GM19035 (cell line): ENCODE measurements around the gene GPX7.

Source experiments
- ATAC-seq: cut with Tn5 transposase; IDR thresholded peaks from one replicate; pipeline ENCODE4 v1.9.1; 2021; ENCODE audit not compliant: unreplicated experiment

The GPX7 gene

DNA sequence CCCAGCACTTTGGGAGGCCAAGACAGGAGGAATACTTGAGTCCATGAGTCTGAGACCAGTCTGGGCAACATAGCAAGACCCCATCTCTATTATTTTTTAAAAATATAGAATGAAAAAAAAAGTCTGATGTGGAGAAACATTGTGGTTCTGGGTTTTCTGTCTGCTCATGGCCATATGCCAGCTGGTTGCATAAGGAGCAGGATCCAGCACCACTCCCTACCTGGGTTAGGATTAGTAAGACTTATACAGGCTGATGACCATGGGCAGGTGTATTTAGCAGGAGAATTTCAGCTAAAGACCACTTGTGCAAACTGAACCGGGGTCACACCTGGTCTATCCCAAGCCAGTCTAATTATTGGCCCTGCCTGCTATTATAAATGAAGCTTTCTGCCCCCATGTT lies 16.7 kb upstream of the GPX7 start:
- no peak for ATAC-seq

DNA sequence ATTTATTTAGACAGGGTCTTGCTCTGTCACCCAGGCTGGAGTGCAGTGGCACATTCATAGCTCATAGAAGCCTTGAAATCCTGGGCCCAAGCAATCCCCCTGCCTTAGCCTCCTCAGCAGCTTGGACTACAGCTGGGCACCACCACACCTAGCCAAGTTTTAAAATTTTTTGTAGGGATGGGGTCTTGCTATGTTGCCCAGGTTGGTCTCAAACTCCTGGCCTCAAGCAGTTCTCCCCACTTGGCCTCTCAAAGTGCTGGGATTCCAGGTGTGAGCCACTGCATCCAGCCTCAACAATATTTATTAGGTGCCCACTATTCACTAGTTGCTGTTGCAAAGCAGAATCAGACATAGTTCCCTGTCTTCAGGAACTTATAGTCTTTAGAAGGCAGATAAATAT lies 14.1 kb upstream of the GPX7 start:
- ATAC-seq = no peak

DNA sequence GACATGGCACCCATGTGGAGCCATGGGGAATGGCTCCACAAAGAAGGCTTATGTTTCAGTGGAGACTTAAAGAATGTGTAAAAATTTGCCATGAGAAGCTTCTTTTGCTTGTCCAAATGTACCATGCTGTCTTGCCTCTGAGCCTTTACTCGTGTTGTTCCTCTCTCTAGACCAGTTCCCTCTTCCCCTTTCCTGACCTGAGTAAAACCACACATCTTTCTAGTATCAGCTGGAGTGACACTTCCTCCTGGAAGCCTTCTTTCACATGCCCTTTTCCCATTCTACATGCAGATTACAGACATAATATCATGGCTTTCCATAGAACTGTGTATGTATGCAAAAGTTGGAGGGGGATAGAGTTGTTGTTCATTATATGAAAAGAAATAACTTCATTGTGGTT lies 13.6 kb upstream of the GPX7 start:
- no peak for ATAC-seq

DNA sequence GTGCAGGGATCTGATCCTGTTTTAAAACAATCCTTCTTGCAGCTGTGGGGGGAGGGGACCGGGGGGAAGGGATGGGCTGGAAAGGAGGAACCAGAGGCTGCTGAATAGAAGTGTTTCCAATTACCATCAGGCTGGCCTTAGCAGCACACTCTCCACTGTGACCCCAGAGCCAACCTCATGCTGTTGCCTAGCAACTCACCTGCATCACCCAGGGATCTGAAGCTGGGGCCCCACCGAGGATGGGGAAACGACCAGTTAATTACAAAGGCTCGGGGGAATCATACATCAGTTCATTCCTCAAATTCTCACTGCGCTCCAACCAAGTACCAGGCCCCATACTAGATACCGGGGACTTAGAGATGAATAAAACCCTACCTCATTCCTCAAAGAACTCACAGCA lies 11.9 kb upstream of the GPX7 start:
- no peak for ATAC-seq

DNA sequence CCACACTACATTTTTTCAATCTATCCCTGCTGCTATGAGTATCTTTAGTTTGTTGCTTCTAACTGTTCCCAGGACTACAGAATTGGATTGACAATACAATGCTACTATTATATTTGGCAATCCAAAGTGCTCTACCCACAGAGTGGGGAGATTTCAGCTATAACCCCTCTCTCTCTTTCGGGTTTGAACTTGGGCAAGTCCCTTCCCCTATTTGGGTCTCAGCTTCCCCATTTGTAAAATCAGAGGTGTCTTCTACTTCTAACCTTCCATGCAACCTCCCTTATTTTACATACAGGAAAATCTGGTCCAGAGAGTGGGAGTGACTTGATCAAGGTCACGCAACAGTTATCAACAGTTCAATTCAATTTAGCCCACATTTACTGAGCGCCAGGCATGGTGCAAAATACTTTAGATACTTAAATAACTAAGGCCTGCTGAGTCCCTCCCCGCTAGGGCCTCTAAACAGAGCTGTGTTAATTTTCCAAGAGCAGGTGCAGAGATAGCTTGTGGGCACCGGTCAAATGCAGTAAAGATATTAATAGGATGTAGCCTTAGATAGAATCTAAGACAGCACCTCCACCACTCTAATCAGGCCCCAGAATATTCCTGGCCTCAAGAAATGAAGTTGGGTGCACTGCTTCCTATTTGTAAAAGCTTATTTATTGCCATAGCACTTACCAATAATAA lies 9.4 kb upstream of the GPX7 start:
- ATAC-seq = no peak

DNA sequence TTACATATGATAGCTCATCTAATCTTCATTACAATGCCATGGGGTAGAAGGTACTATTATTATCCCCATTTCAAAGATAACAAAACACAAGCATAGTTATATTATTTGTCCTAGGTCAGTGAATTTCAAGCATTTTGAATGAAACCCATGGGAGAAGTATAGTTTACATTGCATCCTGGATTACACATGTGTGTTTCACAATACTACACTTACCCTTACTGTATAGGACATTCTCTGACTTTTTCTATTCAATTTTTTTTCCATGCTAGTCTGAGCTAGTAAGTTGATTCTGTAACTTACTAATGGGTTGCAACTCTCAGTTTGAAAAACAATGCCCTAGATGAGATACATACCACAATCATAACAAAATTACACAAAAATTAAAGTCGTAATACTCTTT lies 8.7 kb upstream of the GPX7 start:
- no peak for ATAC-seq

DNA sequence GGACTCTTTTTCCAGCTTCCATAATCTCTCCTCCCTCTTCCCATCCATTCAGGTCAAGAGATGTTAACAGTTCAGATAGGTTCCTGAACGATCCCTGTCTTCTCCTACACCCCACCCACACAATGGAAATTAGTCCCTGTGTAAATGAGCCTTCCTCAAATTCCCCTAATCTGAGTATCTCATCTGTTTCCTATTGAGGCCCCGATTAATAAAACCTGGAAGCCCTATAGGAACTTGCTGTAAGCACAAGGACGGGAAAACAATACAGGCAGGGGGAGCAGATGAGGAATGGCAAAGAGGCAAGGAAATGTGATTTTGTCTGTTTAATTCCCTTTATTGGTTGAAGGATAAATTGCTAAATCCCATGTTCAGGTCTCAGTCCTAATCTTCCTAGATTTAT lies 7.1 kb upstream of the GPX7 start:
- ATAC-seq = no peak

DNA sequence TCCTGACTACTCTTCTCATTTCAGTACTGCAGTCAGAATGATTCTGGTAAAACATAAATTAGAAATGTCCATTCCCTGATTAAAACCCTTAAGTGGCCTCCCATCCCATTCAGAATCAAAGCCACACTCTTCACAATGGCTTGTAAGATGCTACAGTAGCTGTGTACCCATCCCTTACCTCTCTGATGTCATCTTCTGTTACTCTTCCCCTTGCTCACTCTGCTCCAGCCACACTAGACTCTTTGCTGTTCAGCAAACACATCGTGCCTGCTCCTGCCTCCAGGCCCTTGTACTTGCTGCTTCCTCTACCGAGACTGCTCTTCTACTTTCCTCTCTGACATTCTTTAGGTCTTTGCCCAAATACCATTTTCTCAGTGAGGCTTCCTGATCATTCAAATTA lies 4.3 kb upstream of the GPX7 start:
- ATAC-seq = no peak

DNA sequence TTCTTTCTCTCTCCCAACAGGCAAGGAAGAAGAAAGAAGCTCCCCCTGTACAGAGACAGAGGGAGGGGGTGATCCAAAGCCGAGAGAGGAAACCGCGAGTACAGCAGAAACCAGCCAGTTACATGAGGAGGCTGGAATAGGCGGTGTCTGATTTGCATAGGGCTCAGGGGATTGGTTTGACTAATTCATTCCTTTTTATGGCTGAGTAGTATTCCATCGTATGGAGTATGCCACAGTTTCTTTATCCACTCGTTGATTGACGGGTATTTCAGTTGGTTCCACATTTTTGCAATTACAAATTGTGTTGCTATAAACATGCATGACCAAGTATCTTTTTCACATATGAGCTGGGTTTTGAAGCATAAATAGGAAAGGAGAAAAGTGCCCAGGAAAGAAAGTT lies 3.4 kb upstream of the GPX7 start:
- no peak for ATAC-seq

DNA sequence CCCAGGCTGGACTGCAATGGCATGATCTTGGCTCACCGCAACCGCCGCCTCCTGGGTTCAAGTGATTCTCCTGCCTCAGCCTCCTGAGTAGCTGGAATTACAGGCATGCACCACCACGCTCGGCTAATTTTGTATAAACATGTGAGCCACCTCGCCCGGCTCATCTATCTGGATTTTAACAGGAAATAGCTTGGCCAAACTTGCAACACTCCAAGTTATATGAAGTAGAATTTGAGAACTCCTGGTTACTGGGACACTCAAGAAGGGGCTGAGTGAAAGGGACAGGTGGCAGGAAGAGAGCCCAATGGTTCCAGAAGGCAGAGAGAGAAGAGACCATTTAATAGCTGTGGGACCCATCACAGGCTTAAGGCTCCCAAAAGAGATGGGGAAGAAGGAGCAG lies 2.9 kb upstream of the GPX7 start:
- ATAC-seq = no peak

DNA sequence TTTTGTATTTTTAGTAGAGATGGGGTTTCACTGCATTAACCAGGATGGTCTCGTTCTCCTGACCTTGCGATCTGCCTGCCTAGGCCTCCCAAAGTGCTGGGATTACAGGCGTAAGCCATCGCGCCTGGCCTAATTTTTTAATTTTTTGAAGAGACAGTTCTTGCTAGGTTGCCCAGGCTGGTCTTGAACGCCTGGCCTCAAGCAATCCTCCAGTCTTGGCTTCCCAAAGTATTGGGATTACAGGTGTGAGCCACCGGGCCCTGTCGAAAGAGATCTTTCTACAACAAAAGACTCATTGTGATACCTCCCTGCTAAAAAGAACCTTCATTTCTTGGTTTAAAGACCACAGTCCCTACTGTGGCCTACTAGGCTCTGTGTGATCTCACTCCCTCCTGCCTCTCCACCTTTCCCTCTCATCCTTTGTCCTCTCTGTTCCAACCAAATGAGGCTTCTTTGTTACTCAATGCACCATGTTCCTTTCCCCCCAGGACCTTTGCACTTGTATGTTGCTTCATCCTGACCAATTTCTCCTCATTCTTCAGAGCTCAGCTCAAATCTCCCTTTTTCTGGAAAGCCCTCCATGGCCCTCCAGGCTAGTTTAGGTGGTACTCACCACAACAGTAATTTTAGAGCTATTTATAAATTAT lies 1.5 kb upstream of the GPX7 start:
- ATAC-seq = no peak

DNA sequence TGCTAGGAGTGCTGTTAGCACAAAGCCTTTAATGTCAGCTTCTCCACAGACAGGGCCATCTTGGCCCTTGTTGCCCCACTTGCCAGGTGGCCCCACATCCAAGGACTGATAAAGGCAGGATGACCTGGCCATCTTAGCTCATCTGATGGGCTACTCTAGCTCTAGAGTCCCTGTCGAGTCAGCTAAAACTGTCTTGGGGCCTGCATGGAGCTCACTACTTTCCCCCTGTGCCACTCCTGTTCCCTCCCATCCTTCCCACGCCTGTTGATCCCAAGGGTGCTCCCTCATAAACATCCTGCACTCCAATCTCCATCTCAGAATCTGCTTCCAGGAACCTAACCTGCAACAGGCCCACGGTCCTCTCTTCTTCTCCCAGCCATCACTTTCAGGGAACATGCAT lies 652 bp upstream of the GPX7 start:
- ATAC-seq = no peak

DNA sequence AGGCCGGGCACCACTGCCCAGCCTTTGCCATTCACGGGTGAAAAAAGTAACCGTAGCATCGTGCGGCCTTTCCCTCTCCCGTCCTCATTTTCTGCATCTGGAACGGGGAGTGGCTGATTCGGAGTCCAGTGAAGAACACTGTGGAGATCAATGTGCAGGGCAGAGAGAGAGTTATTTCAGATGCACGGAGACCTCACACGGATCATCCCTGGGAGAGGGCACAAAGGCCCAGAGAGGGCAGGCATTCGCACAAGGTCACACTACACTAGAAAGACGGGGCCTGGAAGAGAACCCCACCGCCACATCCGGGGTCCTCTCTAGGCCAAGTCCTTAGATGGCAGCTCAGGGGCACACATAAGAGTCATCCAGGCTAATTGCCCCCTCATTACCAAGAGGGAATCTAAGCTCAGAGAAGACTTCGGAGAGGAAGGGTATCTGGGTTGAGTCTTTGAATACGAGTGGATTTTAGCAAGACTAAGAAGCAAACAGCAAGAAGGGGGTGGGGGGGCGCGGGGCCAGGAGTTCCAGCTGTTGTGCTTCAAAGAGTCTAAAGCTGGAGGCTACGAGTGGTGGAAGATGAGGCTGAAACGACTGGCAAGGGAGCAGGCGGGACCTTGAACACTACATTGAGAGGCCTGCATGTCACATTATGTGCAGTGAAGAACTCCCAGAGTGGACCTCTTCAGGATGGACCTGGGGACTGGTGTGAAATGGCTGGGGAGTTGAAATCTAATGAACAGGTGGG lies 857 bp downstream of the GPX7 start:
- no peak for ATAC-seq

DNA sequence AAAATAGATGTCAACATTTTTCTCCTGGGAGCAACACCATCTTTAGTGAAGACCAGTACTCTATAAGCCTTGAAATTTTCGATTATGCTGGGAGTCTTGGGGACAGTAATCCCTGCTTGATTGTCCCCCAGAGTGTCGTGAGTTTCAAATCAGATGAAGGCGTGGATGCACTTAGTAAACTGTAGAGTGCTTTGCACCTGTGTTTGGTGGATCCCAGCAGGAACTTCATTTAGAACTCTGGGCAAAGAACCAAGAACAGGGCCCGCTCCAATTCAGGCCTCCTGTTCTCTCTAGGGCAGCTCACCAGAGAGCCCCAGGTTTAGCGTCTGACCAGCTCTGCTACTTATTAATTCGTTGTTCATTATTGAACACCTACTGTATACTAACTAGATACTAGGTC lies 1.5 kb downstream of the GPX7 start:
- no peak for ATAC-seq

DNA sequence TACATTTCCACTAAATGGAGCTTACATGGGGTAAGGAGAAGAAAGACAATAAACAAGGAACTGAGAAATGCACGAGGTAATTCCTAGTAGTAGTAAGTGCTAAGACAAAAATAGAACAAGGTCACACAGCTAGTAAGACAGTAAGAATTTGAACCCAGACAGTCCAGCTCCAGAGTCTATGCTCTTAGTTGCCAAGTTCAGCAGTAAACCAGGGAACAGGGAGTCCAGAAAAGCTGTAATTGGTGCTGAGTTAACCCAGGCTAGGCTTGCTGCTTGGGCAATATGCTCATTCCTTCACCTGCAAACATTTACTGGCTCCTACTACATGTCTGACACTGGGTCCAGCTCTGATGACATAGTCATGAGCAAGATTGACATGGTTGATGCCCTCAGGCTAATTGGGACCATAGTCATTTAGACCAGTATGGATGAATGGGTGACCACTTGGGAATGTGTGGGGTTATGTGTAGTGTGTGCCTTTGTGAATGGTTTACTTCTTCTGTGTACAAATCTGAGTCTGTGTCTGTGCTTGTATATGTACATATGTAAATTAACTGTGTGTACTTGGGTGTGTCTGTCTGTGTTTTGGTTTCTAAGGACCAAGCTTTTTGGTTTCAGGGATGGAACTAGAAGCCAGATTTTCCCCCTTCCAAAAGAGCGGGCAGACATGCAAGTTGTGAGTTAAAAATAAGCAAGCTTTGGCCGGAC lies 2.0 kb downstream of the GPX7 start:
- ATAC-seq = no peak

DNA sequence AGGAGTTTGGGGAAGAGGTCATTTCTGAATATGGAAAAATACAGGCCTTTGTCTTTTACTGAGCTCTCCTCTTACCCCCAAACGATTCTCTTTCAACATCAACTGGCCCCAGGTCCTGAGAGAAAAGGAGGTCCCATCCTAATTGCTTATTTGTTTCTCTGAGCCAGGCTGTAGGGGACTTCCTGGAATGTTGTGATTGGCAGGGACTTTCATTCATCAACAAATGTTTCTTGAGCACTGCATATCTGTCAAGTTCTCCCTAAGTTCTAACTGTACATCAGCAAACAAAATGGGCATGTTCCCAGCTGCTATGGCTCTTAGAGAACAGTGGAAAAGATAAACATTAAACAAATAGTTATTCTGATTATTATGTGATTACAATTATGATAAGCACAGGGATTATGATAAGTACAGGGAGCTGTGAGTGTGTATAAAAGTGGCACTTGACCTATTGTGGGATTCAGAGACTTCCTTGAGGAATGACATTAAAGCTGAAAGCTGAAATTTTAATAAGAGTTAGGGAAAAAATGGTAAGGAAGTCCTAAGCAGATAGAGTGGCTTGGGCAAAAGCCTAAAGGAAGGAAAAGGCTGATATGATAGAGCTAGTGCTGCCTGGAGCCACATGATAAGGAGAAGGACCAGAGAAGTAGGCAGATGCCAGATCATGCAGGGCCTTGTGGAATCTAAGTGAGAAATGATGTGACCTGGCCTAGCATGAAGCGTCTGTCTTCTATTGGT lies 11.6 kb downstream of the GPX7 start:
- no peak for ATAC-seq

DNA sequence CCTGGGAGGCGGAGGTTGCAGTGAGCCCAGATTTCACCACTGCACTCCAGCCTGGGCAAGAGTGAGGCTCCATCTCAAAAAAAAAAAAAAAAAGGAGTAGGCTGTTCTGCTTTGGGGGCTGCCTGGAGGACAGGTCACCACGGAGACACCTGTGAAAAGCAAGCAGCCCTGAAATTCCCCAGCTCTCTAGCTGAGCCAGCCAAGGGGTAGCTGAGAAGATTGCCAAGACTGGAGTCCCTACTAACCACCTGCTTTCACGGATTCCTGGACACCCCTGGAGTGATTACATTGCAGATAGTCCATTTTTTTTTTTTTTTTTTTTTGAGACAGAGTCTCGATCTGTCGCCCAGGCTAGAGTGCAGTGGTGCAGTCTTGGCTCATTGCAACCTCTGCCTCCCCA lies 12.5 kb downstream of the GPX7 start:
- no peak for ATAC-seq

DNA sequence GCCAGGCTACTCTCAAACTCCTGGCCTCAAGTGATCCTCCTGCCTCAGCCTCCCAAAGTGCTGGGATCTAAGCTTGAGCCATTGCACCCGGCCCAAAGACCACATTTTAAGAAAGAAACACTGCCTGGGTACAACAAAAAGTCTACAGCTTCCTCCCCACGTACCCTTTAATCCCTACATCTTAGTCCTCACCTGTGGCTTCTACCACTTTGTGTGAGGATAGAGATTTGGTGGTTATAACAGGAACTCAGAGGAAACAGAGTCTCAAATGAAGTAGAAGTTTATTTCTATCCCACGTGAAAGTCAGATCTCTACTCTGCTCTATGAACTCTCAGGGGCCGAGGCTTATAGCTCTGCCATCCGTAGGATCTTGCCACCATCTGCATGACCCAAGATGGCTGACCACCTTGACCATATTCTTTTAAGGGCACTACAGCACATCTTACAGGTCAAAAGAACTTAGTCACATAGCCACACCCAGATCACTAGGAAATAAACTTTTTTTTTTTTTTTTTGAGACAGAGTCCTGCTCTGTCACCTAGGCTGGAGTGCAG lies 13.4 kb downstream of the GPX7 start:
- no peak for ATAC-seq

DNA sequence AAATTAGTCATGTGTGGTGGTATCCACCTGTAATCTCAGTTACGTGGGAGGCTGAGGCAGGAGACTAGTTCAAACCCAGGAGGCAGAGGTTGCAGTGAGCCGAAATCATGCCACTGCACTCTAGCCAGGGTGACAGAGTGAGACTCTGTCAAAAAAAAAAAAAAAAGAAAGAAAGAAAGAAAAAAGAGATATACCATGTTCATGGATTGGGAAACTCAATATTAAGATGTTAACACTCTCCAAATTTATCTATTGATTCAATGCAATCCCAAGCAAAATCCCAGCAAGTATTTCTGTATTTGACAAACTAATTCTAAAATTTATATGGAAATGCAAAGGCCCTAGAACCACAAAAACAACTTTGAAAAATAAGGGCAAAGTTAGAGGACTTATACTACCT lies 19.8 kb downstream of the GPX7 start:
- no peak for ATAC-seq

DNA sequence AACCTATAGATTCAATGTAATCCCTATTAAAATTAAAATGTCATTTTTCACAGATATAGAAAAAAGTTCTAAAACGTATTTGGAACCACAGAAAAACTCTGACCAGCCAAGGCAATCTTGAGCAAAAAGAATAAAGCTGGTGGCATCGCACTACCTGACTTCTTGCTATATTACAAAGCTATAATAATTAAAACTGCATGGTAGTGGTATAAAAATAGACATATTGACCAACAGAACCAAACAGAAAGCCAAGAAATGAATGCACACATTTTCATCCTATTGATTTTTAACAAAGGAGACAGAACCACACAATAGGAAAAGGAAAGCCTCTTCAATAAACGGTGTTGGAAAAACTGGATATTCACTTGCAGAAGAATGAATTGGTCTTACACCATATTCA lies 21.6 kb downstream of the GPX7 start:
- no peak for ATAC-seq

DNA sequence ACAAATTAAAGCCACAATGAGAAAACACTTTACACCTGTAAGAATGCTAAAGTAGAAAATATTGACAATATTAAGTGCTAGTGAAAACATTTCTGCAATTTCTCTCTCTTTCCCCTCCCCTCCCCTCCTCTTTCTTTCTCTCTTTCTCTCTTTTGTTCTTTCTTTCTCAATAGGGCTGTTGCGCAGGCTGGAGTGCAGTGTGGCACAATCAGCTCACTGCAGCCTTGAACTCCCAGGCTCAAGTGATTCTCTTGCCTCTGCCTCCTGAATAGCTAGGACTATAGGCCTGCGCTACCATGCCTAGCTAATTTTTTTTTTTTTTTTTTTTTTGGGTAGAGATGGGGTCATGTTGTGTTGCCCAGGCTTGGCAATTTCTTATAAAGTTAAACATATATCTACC lies 24.9 kb downstream of the GPX7 start:
- ATAC-seq = no peak
